GM20000 (cell line): ENCODE measurements around the gene CRTAC1.

Source experiments
- DNase-seq: peaks from one replicate; pipeline ENCODE4 v3.0.0; 2012; ENCODE audit warnings: low spot score
- TF ChIP-seq, protein P1 (sequence below): IDR thresholded peaks from 2 replicates; pipeline ENCODE4 v1.5.1; 2012; ENCODE audit warnings: mild to moderate bottlenecking, control low read depth; ENCODE audit errors: extremely low read depth, missing control alignments

Gene CRTAC1

GRCh38 chr10:97825020-97825760, 205.2 kb downstream of the CRTAC1 start:
- TF ChIP-seq, protein P1, sequence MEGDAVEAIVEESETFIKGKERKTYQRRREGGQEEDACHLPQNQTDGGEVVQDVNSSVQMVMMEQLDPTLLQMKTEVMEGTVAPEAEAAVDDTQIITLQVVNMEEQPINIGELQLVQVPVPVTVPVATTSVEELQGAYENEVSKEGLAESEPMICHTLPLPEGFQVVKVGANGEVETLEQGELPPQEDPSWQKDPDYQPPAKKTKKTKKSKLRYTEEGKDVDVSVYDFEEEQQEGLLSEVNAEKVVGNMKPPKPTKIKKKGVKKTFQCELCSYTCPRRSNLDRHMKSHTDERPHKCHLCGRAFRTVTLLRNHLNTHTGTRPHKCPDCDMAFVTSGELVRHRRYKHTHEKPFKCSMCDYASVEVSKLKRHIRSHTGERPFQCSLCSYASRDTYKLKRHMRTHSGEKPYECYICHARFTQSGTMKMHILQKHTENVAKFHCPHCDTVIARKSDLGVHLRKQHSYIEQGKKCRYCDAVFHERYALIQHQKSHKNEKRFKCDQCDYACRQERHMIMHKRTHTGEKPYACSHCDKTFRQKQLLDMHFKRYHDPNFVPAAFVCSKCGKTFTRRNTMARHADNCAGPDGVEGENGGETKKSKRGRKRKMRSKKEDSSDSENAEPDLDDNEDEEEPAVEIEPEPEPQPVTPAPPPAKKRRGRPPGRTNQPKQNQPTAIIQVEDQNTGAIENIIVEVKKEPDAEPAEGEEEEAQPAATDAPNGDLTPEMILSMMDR = no peak
- DNase-seq = no peak

GRCh38 chr10:97823734-97824133, 206.7 kb downstream of the CRTAC1 start:
- TF ChIP-seq, protein P1 = no peak
- no peak for DNase-seq

DNA sequence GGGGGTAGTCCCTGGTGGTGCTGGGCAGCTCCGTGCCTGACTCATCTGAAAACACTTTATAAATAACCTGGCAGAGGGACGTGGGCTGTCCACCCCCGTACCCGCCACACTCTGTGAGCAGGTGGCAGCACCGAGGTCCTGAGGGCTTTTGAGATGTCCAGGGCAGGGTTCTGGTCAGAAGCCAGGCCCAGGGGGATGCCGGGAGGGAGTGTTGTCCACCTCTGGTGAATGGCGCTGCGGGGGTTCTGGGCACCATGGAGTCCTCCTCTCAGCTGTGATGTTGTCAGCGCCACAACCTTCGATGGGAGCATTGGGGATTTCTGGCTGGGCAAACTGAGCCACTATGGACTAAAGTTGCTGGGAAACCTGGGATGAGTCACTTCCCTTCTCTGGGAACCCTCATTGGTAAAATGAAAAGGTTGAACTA, 208.1 kb downstream of the CRTAC1 start:
- TF ChIP-seq, protein P1 = no peak
- no peak for DNase-seq

- TF ChIP-seq, protein P1 = no peak
- no peak for DNase-seq
Measured at GRCh38 chr10:97821308-97822038, 208.9 kb downstream of the CRTAC1 start.

- no peak for DNase-seq
- TF ChIP-seq, protein P1 = no peak
Measured at GRCh38 chr10:97820096-97820704, 210.2 kb downstream of the CRTAC1 start.

- no peak for DNase-seq
- TF ChIP-seq, protein P1 = no peak
Measured at GRCh38 chr10:97818572-97818971, 211.8 kb downstream of the CRTAC1 start.

DNA sequence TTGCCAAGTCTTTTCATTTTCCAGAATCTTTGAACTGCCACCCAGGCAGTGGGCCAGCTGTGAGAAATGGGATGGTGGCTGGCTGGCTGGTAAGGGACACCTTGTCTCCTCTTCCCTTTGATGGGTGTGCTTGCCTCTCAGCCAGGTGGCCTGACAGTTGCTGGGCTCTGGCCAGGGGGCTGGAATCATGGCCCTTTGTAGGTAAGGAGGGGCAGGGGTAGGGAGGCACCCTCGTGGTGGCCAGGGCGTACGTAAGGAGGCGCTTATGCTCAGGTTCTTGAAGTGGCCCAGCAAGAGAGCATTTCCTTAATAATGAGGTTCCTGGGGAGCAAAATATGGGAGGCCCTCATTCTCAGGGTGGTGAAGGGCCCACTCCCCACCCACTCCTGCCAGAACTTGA, 213.8 kb downstream of the CRTAC1 start:
- TF ChIP-seq, protein P1 = no peak
- DNase-seq = no peak
